WTC11 (cell line): ENCODE measurements around the gene CPLANE1. TPM values are rescaled to one million over a fixed set of nuclear protein-coding genes. Genes with fewer than 3 reads are reported as not detected.
"Not testable (repeated sequence)": the region's sequence is repeated elsewhere in the genome, so short reads cannot be mapped to it uniquely, and the experiment has no call there.

Experiments used
- ATAC-seq: fragments of 200-7000 bp; cut with Tn5 transposase; 2 replicates; pipeline ENCODE4 v1.10.0; 2021; ENCODE audit warnings: mild to moderate bottlenecking, moderate library complexity
- CTCF ChIA-PET: fragments of 300-600 bp; sonication (Branson Sonifier 250); formaldehyde crosslinking; loops from one replicate; lab custom pipeline; 2021; ENCODE audit warnings: antibody characterized with exemption; lab: Charles Lee
- POLR2A ChIA-PET: fragments of 350-600 bp; sonication (Branson Sonifier 250); formaldehyde crosslinking; loops from one replicate; lab custom pipeline; 2021; ENCODE audit warnings: antibody characterized with exemption; lab: Charles Lee
- DNase-seq: peaks from one replicate; pipeline ENCODE4 v3.0.0; 2021; ENCODE audit warnings: low spot score
- H3K27ac Mint-ChIP-seq: 2 replicates; pipeline ENCODE4 v1.8.0; 2021; ENCODE audit warnings: mixed read lengths
- H3K27me3 Mint-ChIP-seq: 2 replicates; pipeline ENCODE4 v1.8.0; 2021; ENCODE audit warnings: low read depth, mild to moderate bottlenecking, moderate library complexity, mixed read lengths
- H3K36me3 Mint-ChIP-seq: 2 replicates; pipeline ENCODE4 v1.8.0; 2021; ENCODE audit warnings: mixed read lengths
- H3K4me1 Mint-ChIP-seq: 2 replicates; pipeline ENCODE4 v1.8.0; 2022; ENCODE audit warnings: mixed read lengths
- H3K4me3 Mint-ChIP-seq: 2 replicates; pipeline ENCODE4 v1.8.0; 2021; ENCODE audit warnings: mild to moderate bottlenecking, moderate library complexity, mixed read lengths
- H3K9me3 Mint-ChIP-seq: 2 replicates; pipeline ENCODE4 v1.8.0; 2021; ENCODE audit warnings: mixed read lengths
- EMX1 ChIP-seq: fragments of 250-450 bp; sonication (Bioruptor Pico); IDR thresholded peaks from 2 replicates; pipeline ENCODE4 v1.8.0; 2021; ENCODE audit warnings: mild to moderate bottlenecking
- FOXK1 ChIP-seq: sonication (generic); formaldehyde crosslinking; IDR thresholded peaks from 2 replicates; pipeline ENCODE4 v1.8.0; 2022; ENCODE audit warnings: mild to moderate bottlenecking, moderate library complexity, missing genetic modification reagents
- JAZF1 ChIP-seq: fragments of 250-450 bp; sonication (Bioruptor Pico); IDR thresholded peaks from 2 replicates; pipeline ENCODE4 v1.9.0; 2021; ENCODE audit warnings: moderate library complexity, mild to moderate bottlenecking, inconsistent platforms
- MAX ChIP-seq: sonication (generic); formaldehyde crosslinking; IDR thresholded peaks from 2 replicates; pipeline ENCODE4 v1.8.0; 2022; ENCODE audit warnings: mild to moderate bottlenecking, missing genetic modification reagents
- NFE2L1 ChIP-seq: sonication (generic); formaldehyde crosslinking; IDR thresholded peaks from 2 replicates; pipeline ENCODE4 v1.8.1; 2023; ENCODE audit warnings: missing genetic modification reagents
- RELA ChIP-seq: sonication (generic); formaldehyde crosslinking; IDR thresholded peaks from 2 replicates; pipeline ENCODE4 v1.8.1; 2022; ENCODE audit warnings: missing genetic modification reagents, mild to moderate bottlenecking, borderline replicate concordance
- TEAD1 ChIP-seq: sonication (generic); formaldehyde crosslinking; IDR thresholded peaks from 2 replicates; pipeline ENCODE4 v1.8.0; 2022; ENCODE audit warnings: mild to moderate bottlenecking, missing genetic modification reagents
- USF2 ChIP-seq: sonication (generic); formaldehyde crosslinking; IDR thresholded peaks from 2 replicates; pipeline ENCODE4 v1.8.1; 2023; ENCODE audit warnings: mild to moderate bottlenecking, missing genetic modification reagents, moderate library complexity
- ZBTB21 ChIP-seq: sonication (generic); formaldehyde crosslinking; IDR thresholded peaks from 2 replicates; pipeline ENCODE4 v1.8.1; 2023; ENCODE audit warnings: mild to moderate bottlenecking, missing genetic modification reagents, borderline replicate concordance
- ZNF671 ChIP-seq: fragments of 250-450 bp; sonication (Bioruptor Pico); IDR thresholded peaks from 2 replicates; pipeline ENCODE4 v1.8.0; 2021; ENCODE audit warnings: mild to moderate bottlenecking
- ZSCAN18 ChIP-seq: fragments of 250-450 bp; sonication (Bioruptor Pico); IDR thresholded peaks from 2 replicates; pipeline ENCODE4 v2.1.2; 2022; ENCODE audit warnings: mild to moderate bottlenecking, moderate library complexity
- total RNA-seq: library from RNA; stranded (reverse); gene quantifications from 3 replicates; pipeline ENCODE4 v1.2.3, GENCODE V29; 2021
- TF ChIP-seq, protein P1 (sequence below): sonication (generic); formaldehyde crosslinking; IDR thresholded peaks from 2 replicates; pipeline ENCODE4 v1.8.0; 2023; ENCODE audit warnings: missing genetic modification reagents
- TF ChIP-seq, protein P2 (sequence below): sonication (generic); formaldehyde crosslinking; IDR thresholded peaks from 2 replicates; pipeline ENCODE4 v1.8.1; 2022; ENCODE audit warnings: low read depth, mild to moderate bottlenecking, moderate library complexity, missing genetic modification reagents, borderline replicate concordance
- TF ChIP-seq, protein P3 (sequence below): sonication (generic); formaldehyde crosslinking; IDR thresholded peaks from 2 replicates; pipeline ENCODE4 v1.8.1; 2022; ENCODE audit warnings: missing genetic modification reagents, borderline replicate concordance
- TF ChIP-seq, protein P4 (sequence below): sonication (generic); formaldehyde crosslinking; IDR thresholded peaks from 2 replicates; pipeline ENCODE4 v1.8.0; 2023; ENCODE audit warnings: missing genetic modification reagents, mild to moderate bottlenecking, borderline replicate concordance

The CPLANE1 gene
- total RNA-seq, 1 experiment from 2014 or later, result 4.8 TPM

DNA sequence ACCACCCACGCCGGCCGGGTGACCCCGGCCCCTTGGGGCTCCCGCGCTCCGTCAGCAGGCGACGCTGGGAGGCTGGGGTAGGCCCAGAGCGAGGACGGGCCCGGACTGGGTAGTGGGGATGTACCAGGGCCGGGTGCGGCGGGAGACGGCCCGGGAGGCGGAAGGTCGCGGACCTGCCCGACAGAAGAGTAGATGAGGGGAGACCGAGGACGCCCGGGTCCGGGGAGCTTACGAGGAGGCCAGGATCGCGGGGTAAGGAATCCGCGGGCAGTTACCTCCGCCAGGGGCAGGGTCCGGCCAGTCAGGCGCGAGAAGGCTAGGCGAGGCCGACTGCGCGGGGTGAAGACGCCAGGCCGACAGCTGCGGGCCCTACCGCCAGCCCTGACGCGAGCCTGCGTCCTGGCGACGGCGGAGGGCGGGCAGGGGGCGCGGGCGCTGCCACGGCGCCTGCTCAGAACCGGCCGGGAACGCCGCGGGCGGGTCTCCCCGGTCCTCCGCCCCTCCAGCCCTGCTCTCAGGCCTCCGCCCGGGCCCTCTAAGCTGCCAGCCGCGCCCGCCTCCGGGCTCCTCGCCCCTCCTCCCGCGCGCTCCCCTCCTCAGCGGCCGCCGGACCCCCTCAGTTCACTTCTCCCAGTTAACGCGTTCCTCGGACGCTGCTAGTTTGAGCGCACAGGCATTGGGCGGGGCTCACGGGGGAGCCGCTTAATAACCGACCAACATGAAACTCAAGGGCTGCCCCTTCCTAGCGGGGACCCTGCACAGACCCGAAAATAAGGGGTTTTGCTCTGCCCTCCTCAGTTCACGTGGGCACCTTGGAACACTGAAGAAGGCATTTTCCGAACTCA is at the start of gene CPLANE1 (continued):
- no peak for TF ChIP-seq ZSCAN18 (CRISPR knock-in tag)
- TF ChIP-seq, protein P1, sequence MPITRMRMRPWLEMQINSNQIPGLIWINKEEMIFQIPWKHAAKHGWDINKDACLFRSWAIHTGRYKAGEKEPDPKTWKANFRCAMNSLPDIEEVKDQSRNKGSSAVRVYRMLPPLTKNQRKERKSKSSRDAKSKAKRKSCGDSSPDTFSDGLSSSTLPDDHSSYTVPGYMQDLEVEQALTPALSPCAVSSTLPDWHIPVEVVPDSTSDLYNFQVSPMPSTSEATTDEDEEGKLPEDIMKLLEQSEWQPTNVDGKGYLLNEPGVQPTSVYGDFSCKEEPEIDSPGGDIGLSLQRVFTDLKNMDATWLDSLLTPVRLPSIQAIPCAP (CRISPR knock-in tag), result no peak
- no peak; the same call in 1 of the 2 replicates for TF ChIP-seq NFE2L1 (CRISPR knock-in tag)
- TF ChIP-seq ZBTB21 (CRISPR knock-in tag), result no peak
- 0 out of 2 replicates have a peak, but pooled peaks have one; percentile 18 for TF ChIP-seq FOXK1 (CRISPR knock-in tag)
- no peak for TF ChIP-seq RELA
- no peak for TF ChIP-seq MAX (CRISPR knock-in tag)
- no peak for TF ChIP-seq ZNF671
- TF ChIP-seq, protein P2, sequence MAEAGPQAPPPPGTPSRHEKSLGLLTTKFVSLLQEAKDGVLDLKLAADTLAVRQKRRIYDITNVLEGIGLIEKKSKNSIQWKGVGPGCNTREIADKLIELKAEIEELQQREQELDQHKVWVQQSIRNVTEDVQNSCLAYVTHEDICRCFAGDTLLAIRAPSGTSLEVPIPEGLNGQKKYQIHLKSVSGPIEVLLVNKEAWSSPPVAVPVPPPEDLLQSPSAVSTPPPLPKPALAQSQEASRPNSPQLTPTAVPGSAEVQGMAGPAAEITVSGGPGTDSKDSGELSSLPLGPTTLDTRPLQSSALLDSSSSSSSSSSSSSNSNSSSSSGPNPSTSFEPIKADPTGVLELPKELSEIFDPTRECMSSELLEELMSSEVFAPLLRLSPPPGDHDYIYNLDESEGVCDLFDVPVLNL (CRISPR knock-in tag), result no peak
- TF ChIP-seq TEAD1, result no peak
- no peak for TF ChIP-seq JAZF1 (CRISPR knock-in tag)
- TF ChIP-seq USF2, result no peak
- TF ChIP-seq, protein P3, sequence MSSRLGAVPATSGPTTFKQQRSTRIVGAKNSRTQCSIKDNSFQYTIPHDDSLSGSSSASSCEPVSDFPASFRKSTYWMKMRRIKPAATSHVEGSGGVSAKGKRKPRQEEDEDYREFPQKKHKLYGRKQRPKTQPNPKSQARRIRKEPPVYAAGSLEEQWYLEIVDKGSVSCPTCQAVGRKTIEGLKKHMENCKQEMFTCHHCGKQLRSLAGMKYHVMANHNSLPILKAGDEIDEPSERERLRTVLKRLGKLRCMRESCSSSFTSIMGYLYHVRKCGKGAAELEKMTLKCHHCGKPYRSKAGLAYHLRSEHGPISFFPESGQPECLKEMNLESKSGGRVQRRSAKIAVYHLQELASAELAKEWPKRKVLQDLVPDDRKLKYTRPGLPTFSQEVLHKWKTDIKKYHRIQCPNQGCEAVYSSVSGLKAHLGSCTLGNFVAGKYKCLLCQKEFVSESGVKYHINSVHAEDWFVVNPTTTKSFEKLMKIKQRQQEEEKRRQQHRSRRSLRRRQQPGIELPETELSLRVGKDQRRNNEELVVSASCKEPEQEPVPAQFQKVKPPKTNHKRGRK (CRISPR knock-in tag), result no peak
- TF ChIP-seq, protein P4, sequence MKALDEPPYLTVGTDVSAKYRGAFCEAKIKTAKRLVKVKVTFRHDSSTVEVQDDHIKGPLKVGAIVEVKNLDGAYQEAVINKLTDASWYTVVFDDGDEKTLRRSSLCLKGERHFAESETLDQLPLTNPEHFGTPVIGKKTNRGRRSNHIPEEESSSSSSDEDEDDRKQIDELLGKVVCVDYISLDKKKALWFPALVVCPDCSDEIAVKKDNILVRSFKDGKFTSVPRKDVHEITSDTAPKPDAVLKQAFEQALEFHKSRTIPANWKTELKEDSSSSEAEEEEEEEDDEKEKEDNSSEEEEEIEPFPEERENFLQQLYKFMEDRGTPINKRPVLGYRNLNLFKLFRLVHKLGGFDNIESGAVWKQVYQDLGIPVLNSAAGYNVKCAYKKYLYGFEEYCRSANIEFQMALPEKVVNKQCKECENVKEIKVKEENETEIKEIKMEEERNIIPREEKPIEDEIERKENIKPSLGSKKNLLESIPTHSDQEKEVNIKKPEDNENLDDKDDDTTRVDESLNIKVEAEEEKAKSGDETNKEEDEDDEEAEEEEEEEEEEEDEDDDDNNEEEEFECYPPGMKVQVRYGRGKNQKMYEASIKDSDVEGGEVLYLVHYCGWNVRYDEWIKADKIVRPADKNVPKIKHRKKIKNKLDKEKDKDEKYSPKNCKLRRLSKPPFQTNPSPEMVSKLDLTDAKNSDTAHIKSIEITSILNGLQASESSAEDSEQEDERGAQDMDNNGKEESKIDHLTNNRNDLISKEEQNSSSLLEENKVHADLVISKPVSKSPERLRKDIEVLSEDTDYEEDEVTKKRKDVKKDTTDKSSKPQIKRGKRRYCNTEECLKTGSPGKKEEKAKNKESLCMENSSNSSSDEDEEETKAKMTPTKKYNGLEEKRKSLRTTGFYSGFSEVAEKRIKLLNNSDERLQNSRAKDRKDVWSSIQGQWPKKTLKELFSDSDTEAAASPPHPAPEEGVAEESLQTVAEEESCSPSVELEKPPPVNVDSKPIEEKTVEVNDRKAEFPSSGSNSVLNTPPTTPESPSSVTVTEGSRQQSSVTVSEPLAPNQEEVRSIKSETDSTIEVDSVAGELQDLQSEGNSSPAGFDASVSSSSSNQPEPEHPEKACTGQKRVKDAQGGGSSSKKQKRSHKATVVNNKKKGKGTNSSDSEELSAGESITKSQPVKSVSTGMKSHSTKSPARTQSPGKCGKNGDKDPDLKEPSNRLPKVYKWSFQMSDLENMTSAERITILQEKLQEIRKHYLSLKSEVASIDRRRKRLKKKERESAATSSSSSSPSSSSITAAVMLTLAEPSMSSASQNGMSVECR, result no peak
- TF ChIP-seq EMX1, result no peak

DNA sequence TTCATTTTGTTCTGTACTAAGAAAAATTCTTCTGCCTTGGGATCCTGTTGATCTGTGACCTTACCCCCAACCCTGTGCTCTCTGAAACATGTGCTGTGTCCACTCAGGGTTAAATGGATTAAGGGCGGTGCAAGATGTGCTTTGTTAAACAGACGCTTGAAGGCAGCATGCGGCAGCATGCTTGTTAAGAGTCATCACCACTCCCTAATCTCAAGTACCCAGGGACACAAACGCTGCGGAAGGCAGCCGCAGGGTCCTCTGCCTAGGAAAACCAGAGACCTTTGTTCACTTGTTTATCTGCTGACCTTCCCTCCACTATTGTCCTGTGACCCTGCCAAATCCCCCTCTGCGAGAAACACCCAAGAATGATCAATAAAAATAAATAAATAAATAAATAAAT is 47.1 kb upstream of the CPLANE1 start:
- ATAC-seq, DNase-seq, H3K9me3 Mint-ChIP-seq, H3K4me1 Mint-ChIP-seq, H3K4me3 Mint-ChIP-seq, CTCF ChIA-PET, H3K27me3 Mint-ChIP-seq, H3K27ac Mint-ChIP-seq, POLR2A ChIA-PET: not testable (repeated sequence)
- peaks cover 76% of the 10 kb centered on the region for H3K36me3 Mint-ChIP-seq
